Left lobe of liver (tissue), 2 donors: Measurements from ENCODE around the gene UNC13B. TPM values are rescaled to one million over a fixed set of nuclear protein-coding genes. Genes with fewer than 3 reads are reported as not detected.
"Not testable (repeated sequence)": the region's sequence is repeated elsewhere in the genome, so short reads cannot be mapped to it uniquely, and the experiment has no call there.

Experiments used
- ATAC-seq: fragments of 200-7000 bp; cut with Tn5 transposase; one replicate; pipeline ENCODE4 v1.9.1; 2020; ENCODE audit warnings: mild to moderate bottlenecking, moderate library complexity
- DNase-seq: peaks from one replicate; pipeline ENCODE4 v3.0.0-alpha.2; 2020; ENCODE audit warnings: low spot score
- total RNA-seq: library from RNA; stranded (reverse); gene quantifications from one replicate; pipeline ENCODE4 v1.2.1, GENCODE V29; 2021
- donor health status: DM: no; HTN: no; CAD: no; lungs with moderate emphysema.
- donor health status: DM: no; HTN: yes; CAD: no.

UNC13B gene
- total RNA-seq, 1 donor from 2014 or later: 21.4 TPM

GRCh38 chr9:35162605-35163315 lies 951 bp downstream of the UNC13B start:
- ATAC-seq (no peak), DNase-seq (no peak)

GRCh38 chr9:35163413-35163812 lies 1.6 kb downstream of the UNC13B start:
- DNase-seq (no peak), ATAC-seq (peak; percentile 22)

- DNase-seq (no peak), ATAC-seq (no peak)
Measured at GRCh38 chr9:35164711-35165110, 2.9 kb downstream of the UNC13B start.

GRCh38 chr9:35167429-35167828 lies 5.6 kb downstream of the UNC13B start:
- ATAC-seq, DNase-seq: not testable (repeated sequence)

GRCh38 chr9:35168963-35169362 lies 7.2 kb downstream of the UNC13B start:
- no peak for DNase-seq
- ATAC-seq: no peak

- no peak for DNase-seq
- no peak for ATAC-seq
Measured at GRCh38 chr9:35172878-35173277, 11.1 kb downstream of the UNC13B start.

GRCh38 chr9:35177520-35177919 lies 15.7 kb downstream of the UNC13B start:
- ATAC-seq: no peak

GRCh38 chr9:35179347-35180280 lies 17.8 kb downstream of the UNC13B start:
- DNase-seq: no peak
- ATAC-seq: peak; percentile 18

More at GRCh38 chr9:35177520-35177919, 15.7 kb downstream of the UNC13B start:
- no peak for DNase-seq

- no peak for ATAC-seq
Measured at GRCh38 chr9:35180801-35181200, 19.0 kb downstream of the UNC13B start.

GRCh38 chr9:35182401-35182800 lies 20.6 kb downstream of the UNC13B start:
- DNase-seq, ATAC-seq: not testable (repeated sequence)

More at GRCh38 chr9:35180801-35181200, 19.0 kb downstream of the UNC13B start:
- no peak for DNase-seq

GRCh38 chr9:35182996-35183754 lies 21.4 kb downstream of the UNC13B start:
- not testable (repeated sequence) for DNase-seq, ATAC-seq

- ATAC-seq, DNase-seq: not testable (repeated sequence)
Measured at GRCh38 chr9:35183755-35184480, 22.1 kb downstream of the UNC13B start.

GRCh38 chr9:35186524-35186923 lies 24.7 kb downstream of the UNC13B start:
- ATAC-seq (no peak), DNase-seq (no peak)

- DNase-seq: no peak
- ATAC-seq: no peak
Measured at GRCh38 chr9:35190203-35190602, 28.4 kb downstream of the UNC13B start.

GRCh38 chr9:35191105-35191504 lies 29.3 kb downstream of the UNC13B start:
- ATAC-seq (no peak), DNase-seq (no peak)

GRCh38 chr9:35193762-35194161 lies 32.0 kb downstream of the UNC13B start:
- ATAC-seq (no peak), DNase-seq (no peak)

GRCh38 chr9:35195683-35196082 lies 33.9 kb downstream of the UNC13B start:
- DNase-seq (no peak), ATAC-seq (no peak)

- DNase-seq (no peak), ATAC-seq (no peak)
Measured at GRCh38 chr9:35198191-35198590, 36.4 kb downstream of the UNC13B start.

GRCh38 chr9:35203528-35203927 lies 41.7 kb downstream of the UNC13B start:
- DNase-seq (no peak), ATAC-seq (no peak)

- no peak for ATAC-seq
- no peak for DNase-seq
Measured at GRCh38 chr9:35205340-35205739, 43.5 kb downstream of the UNC13B start.
